22Rv1 (cell line): ENCODE measurements around the gene OPN1LW.
"Not testable (repeated sequence)": the region's sequence is repeated elsewhere in the genome, so short reads cannot be mapped to it uniquely, and the experiment has no call there.

Experiments used
- CTCF ChIP-seq: fragments of 450-650 bp; IDR thresholded peaks from 2 replicates; pipeline ENCODE4 v1.5.1; 2017; ENCODE audit warnings: mild to moderate bottlenecking
- ZFX ChIP-seq: fragments of 450-650 bp; IDR thresholded peaks from 2 replicates; pipeline ENCODE4 v1.6.1; 2017; ENCODE audit warnings: antibody characterized with exemption, borderline replicate concordance

- TF ChIP-seq CTCF, ZFX: not testable (repeated sequence)
Measured at GRCh38 chrX:154196466-154196865, 52.4 kb downstream of the OPN1LW start.
